Suprapubic skin (tissue), 4 donors: ENCODE measurements around the gene AMPD3. TPM values are rescaled to one million over a fixed set of nuclear protein-coding genes. Genes with fewer than 3 reads are reported as not detected.
A peak's percentile ranks its signal among the peaks of the same experiment; 100 is the strongest.

Experiments
- DNase-seq, 2 donors: peaks; one replicate each; pipeline ENCODE4 v3.0.0-alpha.2; 2019; ENCODE audit warnings: low spot score in 2 of 2
- H3K27ac ChIP-seq: fragments of 200-600 bp; sonication (generic); one replicate; pipeline ENCODE4 v1.5.1; 2019
- H3K27me3 ChIP-seq: fragments of 200-600 bp; sonication (generic); one replicate; pipeline ENCODE4 v1.5.1; 2019
- H3K36me3 ChIP-seq: fragments of 200-600 bp; sonication (generic); one replicate; pipeline ENCODE4 v1.5.1; 2019
- H3K4me1 ChIP-seq: fragments of 200-600 bp; sonication (generic); one replicate; pipeline ENCODE4 v1.5.1; 2019
- H3K4me3 ChIP-seq: fragments of 200-600 bp; sonication (generic); one replicate; pipeline ENCODE4 v1.5.1; 2019; ENCODE audit warnings: mild to moderate bottlenecking
- H3K9me3 ChIP-seq: fragments of 200-600 bp; sonication (generic); one replicate; pipeline ENCODE4 v1.5.1; 2019
- CTCF ChIP-seq, 2 donors: fragments of 200-600 bp in 1 of 2; fragments of 450-650 bp in 1 of 2; sonication (generic) in 1 of 2; IDR thresholded peaks; one replicate each; pipeline ENCODE4 v1.5.1; 2016 to 2019; ENCODE audit warnings: antibody characterized with exemption in 2 of 2, mild to moderate bottlenecking in 1 of 2, moderate library complexity in 1 of 2
- EP300 ChIP-seq: sonication (generic); formaldehyde crosslinking; IDR thresholded peaks from one replicate; pipeline ENCODE4 v1.6.1; 2017; ENCODE audit warnings: antibody characterized with exemption
- POLR2A ChIP-seq, 2 donors: fragments of 450-650 bp; IDR thresholded peaks; one replicate each; pipeline ENCODE4 v1.6.1; 2017; ENCODE audit warnings: antibody characterized with exemption in 2 of 2, mild to moderate bottlenecking in 2 of 2, moderate library complexity in 2 of 2
- POLR2AphosphoS5 ChIP-seq, 3 donors: sonication (generic); formaldehyde crosslinking; IDR thresholded peaks; one replicate each; pipeline ENCODE4 v1.6.1; 2017; ENCODE audit warnings: antibody characterized with exemption in 3 of 3
- WGBS: methylation state at CpG from one replicate; pipeline ENCODE4 v1.1.5; 2018; 5-methylcytosine and 5-hydroxymethylcytosine counted together
- total RNA-seq, 4 donors: library from RNA; depleted of rRNA; stranded (reverse); fragments of >200 nt; gene quantifications; one replicate each; pipeline ENCODE4 v1.1.0, GENCODE V29; 2016

The AMPD3 gene
- total RNA-seq, 4 donors from 2014 or later = 23.5 to 51.7 (median 27.4) TPM

DNA sequence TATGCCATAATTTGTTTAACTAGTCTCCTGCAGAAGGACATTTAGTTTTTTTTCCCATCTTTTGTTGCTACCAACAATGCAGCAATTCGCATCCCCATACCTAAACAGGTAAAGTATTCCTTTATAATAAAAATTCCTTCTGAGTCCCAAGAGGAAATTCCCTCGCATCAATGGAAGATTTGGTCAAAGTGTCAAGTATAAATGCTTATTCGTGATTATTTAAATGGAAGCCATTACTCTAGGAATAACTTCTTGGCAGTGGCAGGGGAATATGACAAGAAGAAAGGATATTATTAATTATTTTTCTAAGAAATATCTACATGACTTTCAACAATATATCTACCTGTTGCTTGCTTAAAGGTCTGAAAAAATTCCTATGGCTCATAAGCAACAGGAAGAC, 60.4 kb downstream of the AMPD3 start:
- no peaks in the 10 kb centered on the region for H3K9me3 ChIP-seq
- peaks cover 19% of the 10 kb centered on the region for H3K4me1 ChIP-seq
- no peaks in the 10 kb centered on the region for H3K27me3 ChIP-seq
- DNase-seq = no peak
- 89% methylated on average over 3 of the region's 3 CpGs for WGBS
- H3K36me3 ChIP-seq = peaks cover 24% of the 10 kb centered on the region
- no peak overlapping the region for H3K27ac ChIP-seq
- H3K4me3 ChIP-seq = no peak overlapping the region
- TF ChIP-seq POLR2A (IDR thresholded peaks at IDR 0.05) (no peak), POLR2AphosphoS5 (IDR thresholded peaks at IDR 0.05) (no peak), EP300 (no peak), CTCF (IDR thresholded peaks at IDR 0.05) (no peak)

- H3K4me1 ChIP-seq = peaks cover 30% of the 10 kb centered on the region
- peak overlapping the region; percentile 8 for H3K27ac ChIP-seq
- H3K36me3 ChIP-seq = peaks cover 41% of the 10 kb centered on the region
- H3K4me3 ChIP-seq = no peak overlapping the region
- H3K27me3 ChIP-seq = no peaks in the 10 kb centered on the region
- no peaks in the 10 kb centered on the region for H3K9me3 ChIP-seq
- DNase-seq = no peak
- TF ChIP-seq EP300 = no peak
Measured at GRCh38 chr11:10518123-10518522, 63.1 kb downstream of the AMPD3 start.

- Histone ChIP-seq H3K9me3 (no peaks in the 10 kb centered on the region), H3K36me3 (peaks cover 43% of the 10 kb centered on the region), H3K27me3 (no peaks in the 10 kb centered on the region), H3K4me1 (peaks cover 30% of the 10 kb centered on the region), H3K27ac (peak overlapping the region; percentile 8), H3K4me3 (no peak overlapping the region)
- DNase-seq = no peak
- WGBS = 89% methylated on average over 2 of the region's 2 CpGs
- TF ChIP-seq POLR2AphosphoS5 (IDR thresholded peaks at IDR 0.05) (no peak), CTCF (IDR thresholded peaks at IDR 0.05) (no peak), EP300 (no peak), POLR2A (IDR thresholded peaks at IDR 0.05) (no peak)
Measured at GRCh38 chr11:10518891-10519290, 63.8 kb downstream of the AMPD3 start.

DNA sequence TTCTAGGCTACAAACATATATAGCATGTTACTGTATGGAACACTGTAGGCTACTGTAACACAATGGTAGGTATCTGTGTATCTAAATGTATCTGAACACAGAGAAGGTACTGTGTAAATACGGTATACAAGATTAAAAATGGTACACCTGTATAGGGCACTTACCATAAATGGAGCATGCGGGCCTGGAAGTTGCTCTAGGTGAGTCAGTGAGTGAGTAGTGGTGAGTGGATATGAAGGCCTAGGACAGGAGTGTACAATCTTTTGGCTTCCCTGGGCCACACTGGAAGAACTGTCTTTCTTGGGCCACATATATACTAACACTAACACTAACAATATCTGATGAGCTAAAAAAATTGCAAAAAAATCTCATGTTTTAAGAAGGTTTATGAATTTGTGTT, 64.6 kb downstream of the AMPD3 start:
- Histone ChIP-seq H3K27me3 (no peaks in the 10 kb centered on the region), H3K27ac (no peak overlapping the region), H3K9me3 (no peaks in the 10 kb centered on the region), H3K36me3 (peaks cover 46% of the 10 kb centered on the region), H3K4me3 (no peak overlapping the region), H3K4me1 (peaks cover 26% of the 10 kb centered on the region)
- DNase-seq = no peak
- WGBS = 96% methylated on average over 2 of the region's 2 CpGs
- TF ChIP-seq CTCF (IDR thresholded peaks at IDR 0.05) = no peak

GRCh38 chr11:10520562-10520961, 65.5 kb downstream of the AMPD3 start:
- DNase-seq = no peak
- WGBS = 88% methylated on average over 2 of the region's 2 CpGs
- H3K27me3 ChIP-seq = no peaks in the 10 kb centered on the region
- H3K27ac ChIP-seq = no peak overlapping the region
- TF ChIP-seq POLR2AphosphoS5 (IDR thresholded peaks at IDR 0.05) (no peak), EP300 (no peak), CTCF (IDR thresholded peaks at IDR 0.05) (no peak), POLR2A (IDR thresholded peaks at IDR 0.05) (no peak)
- H3K36me3 ChIP-seq = peaks cover 53% of the 10 kb centered on the region
- H3K4me3 ChIP-seq = no peak overlapping the region
- no peaks in the 10 kb centered on the region for H3K9me3 ChIP-seq
- H3K4me1 ChIP-seq = peaks cover 28% of the 10 kb centered on the region

- Histone ChIP-seq H3K4me1 (peaks cover 28% of the 10 kb centered on the region), H3K27ac (peak overlapping the region; percentile 72)
- 59% methylated on average over 1 of the region's 1 CpG for WGBS
Measured at GRCh38 chr11:10522276-10522675, 67.2 kb downstream of the AMPD3 start.

More at GRCh38 chr11:10522276-10522675, 67.2 kb downstream of the AMPD3 start:
- H3K36me3 ChIP-seq = peaks cover 55% of the 10 kb centered on the region
- H3K4me3 ChIP-seq = no peak overlapping the region
- no peaks in the 10 kb centered on the region for H3K27me3 ChIP-seq
- DNase-seq = no peak
- no peaks in the 10 kb centered on the region for H3K9me3 ChIP-seq
- TF ChIP-seq POLR2AphosphoS5 (IDR thresholded peaks at IDR 0.05) = no peak
